Globus pallidus (tissue), 1 donor: Measurements from ENCODE around the gene UQCC2.

Source experiments
- DNase-seq: peaks from one replicate; pipeline ENCODE4 v3.0.0-alpha.2; 2015; ENCODE audit warnings: low spot score

Gene UQCC2

GRCh38 chr6:33675968-33676367 is 35.5 kb downstream of the UQCC2 start:
- DNase-seq, result no peak

GRCh38 chr6:33673851-33674250 is 37.6 kb downstream of the UQCC2 start:
- DNase-seq, result no peak

GRCh38 chr6:33672808-33673207 is 38.7 kb downstream of the UQCC2 start:
- DNase-seq, result no peak

- DNase-seq, result no peak
Observed at GRCh38 chr6:33671744-33672072, 39.8 kb downstream of the UQCC2 start.

- DNase-seq, result no peak
Observed at GRCh38 chr6:33670971-33671743, 40.3 kb downstream of the UQCC2 start.

- no peak for DNase-seq
Observed at GRCh38 chr6:33670086-33670660, 41.3 kb downstream of the UQCC2 start.

GRCh38 chr6:33668914-33669313 is 42.6 kb downstream of the UQCC2 start:
- DNase-seq, result no peak

GRCh38 chr6:33668328-33668727 is 43.2 kb downstream of the UQCC2 start:
- no peak for DNase-seq

GRCh38 chr6:33667776-33668175 is 43.7 kb downstream of the UQCC2 start:
- DNase-seq, result no peak

- DNase-seq, result no peak
Observed at GRCh38 chr6:33667072-33667471, 44.4 kb downstream of the UQCC2 start.

GRCh38 chr6:33665957-33666356 is 45.5 kb downstream of the UQCC2 start:
- no peak for DNase-seq

GRCh38 chr6:33664506-33665057 is 46.9 kb downstream of the UQCC2 start:
- no peak for DNase-seq

GRCh38 chr6:33663727-33664449 is 47.6 kb downstream of the UQCC2 start:
- no peak for DNase-seq

GRCh38 chr6:33663028-33663427 is 48.5 kb downstream of the UQCC2 start:
- no peak for DNase-seq

GRCh38 chr6:33662318-33662717 is 49.2 kb downstream of the UQCC2 start:
- no peak for DNase-seq

- no peak for DNase-seq
Observed at GRCh38 chr6:33661106-33661838, 50.2 kb downstream of the UQCC2 start.

GRCh38 chr6:33659986-33660385 is 51.5 kb downstream of the UQCC2 start:
- DNase-seq, result no peak

- DNase-seq, result no peak
Observed at GRCh38 chr6:33658982-33659689, 52.4 kb downstream of the UQCC2 start.

- DNase-seq, result no peak
Observed at GRCh38 chr6:33656844-33657243, 54.7 kb downstream of the UQCC2 start.

GRCh38 chr6:33654831-33655554 is 56.5 kb downstream of the UQCC2 start:
- no peak for DNase-seq

- DNase-seq, result no peak
Observed at GRCh38 chr6:33652002-33652401, 59.5 kb downstream of the UQCC2 start.
